Fibroblast of lung (primary cell): ENCODE results near the gene OR2S2. TPM values are rescaled to one million over a fixed set of nuclear protein-coding genes. Genes with fewer than 3 reads are reported as not detected.

Experiments used
- DNase-seq, 2 donors: peaks; one replicate each; pipeline versions ENCODE4 v3.0.0 to v3.0.0-alpha.2; 2010; ENCODE audit warnings: low read depth in 2 of 2
- H2AFZ ChIP-seq: 2 replicates; pipeline ENCODE4 v1.5.1; 2012; ENCODE audit warnings: low read length, control low read depth, inconsistent platforms
- H3K27ac ChIP-seq: 2 replicates; pipeline ENCODE4 v1.5.1; 2011; ENCODE audit warnings: low read length, control low read depth; ENCODE audit not compliant: insufficient read depth
- H3K27me3 ChIP-seq: 2 replicates; pipeline ENCODE4 v1.5.1; 2011; ENCODE audit warnings: mild to moderate bottlenecking, low read length; ENCODE audit not compliant: control insufficient read depth, insufficient read depth
- H3K36me3 ChIP-seq: 2 replicates; pipeline ENCODE4 v1.5.1; 2011; ENCODE audit warnings: low read length; ENCODE audit not compliant: control insufficient read depth, insufficient read depth
- H3K4me1 ChIP-seq: 2 replicates; pipeline ENCODE4 v1.5.1; 2011; ENCODE audit warnings: low read length; ENCODE audit not compliant: control insufficient read depth, insufficient read depth; ENCODE audit errors: extremely low read depth
- H3K4me2 ChIP-seq: 2 replicates; pipeline ENCODE4 v1.5.1; 2011; ENCODE audit warnings: low read length, control low read depth; ENCODE audit not compliant: insufficient read depth; ENCODE audit errors: extremely low read depth
- H3K4me3 ChIP-seq, 4 experiments: fragments of 200-600 bp in 1 of 4; sonication (generic) in 1 of 4; replicated peaks in 1 of 4; 2 replicates each; pipeline ENCODE4 v1.5.1; 2011 to 2016; ENCODE audit warnings: low read length in 4 of 4, low read depth in 3 of 4, mild to moderate bottlenecking in 3 of 4, control low read depth in 2 of 4, inconsistent platforms in 1 of 4, mixed read lengths in 1 of 4; ENCODE audit not compliant: insufficient read depth in 1 of 4; ENCODE audit errors: control extremely low read depth in 1 of 4
- H3K79me2 ChIP-seq: 2 replicates; pipeline ENCODE4 v1.5.1; 2012; ENCODE audit warnings: mild to moderate bottlenecking, low read length, inconsistent platforms; ENCODE audit not compliant: control insufficient read depth, insufficient read depth
- H3K9ac ChIP-seq: 2 replicates; pipeline ENCODE4 v1.5.1; 2011; ENCODE audit warnings: mild to moderate bottlenecking, low read length, control low read depth; ENCODE audit not compliant: insufficient read depth
- H3K9me3 ChIP-seq: 2 replicates; pipeline ENCODE4 v1.5.1; 2012; ENCODE audit warnings: low read depth, low read length; ENCODE audit not compliant: control insufficient read depth, insufficient read depth
- H4K20me1 ChIP-seq: 2 replicates; pipeline ENCODE4 v1.5.1; 2011; ENCODE audit warnings: low read length; ENCODE audit not compliant: control insufficient read depth, insufficient read depth; ENCODE audit errors: extremely low read depth
- CTCF ChIP-seq, 2 donors: IDR thresholded peaks in 1 of 2; conservative IDR thresholded peaks in 1 of 2; 1 replicate in 1 of 2; 2 replicates in 1 of 2; pipeline ENCODE4 v1.5.1; 2011 to 2012; ENCODE audit warnings: low read length in 2 of 2, control low read depth in 1 of 2, inconsistent platforms in 1 of 2, low read depth in 1 of 2, mild to moderate bottlenecking in 1 of 2
- EZH2 ChIP-seq: IDR thresholded peaks from 2 replicates; pipeline ENCODE4 v1.5.1; 2012; ENCODE audit warnings: low read length, control low read depth, mild to moderate bottlenecking; ENCODE audit errors: missing control alignments
- polyA plus RNA-seq, 2 donors: library from polyadenylated mRNA; depleted of rRNA in 1 of 2; stranded (reverse) in 1 of 2; unstranded in 1 of 2; fragments of >200 nt; gene quantifications; 2 replicates each; pipeline ENCODE4 v1.2.1, GENCODE V29; 2011 to 2012; ENCODE audit warnings: missing spikeins in 1 of 2
- total RNA-seq: library from RNA; depleted of rRNA; stranded (reverse); fragments of >200 nt; gene quantifications from 2 replicates; pipeline ENCODE4 v1.2.1, GENCODE V29; 2014

The OR2S2 gene
- total and polyA plus RNA-seq, 2 donors (not counting 1 experiment from before 2014, with no cell fraction given) = 0.17 to 0.18 TPM

DNA sequence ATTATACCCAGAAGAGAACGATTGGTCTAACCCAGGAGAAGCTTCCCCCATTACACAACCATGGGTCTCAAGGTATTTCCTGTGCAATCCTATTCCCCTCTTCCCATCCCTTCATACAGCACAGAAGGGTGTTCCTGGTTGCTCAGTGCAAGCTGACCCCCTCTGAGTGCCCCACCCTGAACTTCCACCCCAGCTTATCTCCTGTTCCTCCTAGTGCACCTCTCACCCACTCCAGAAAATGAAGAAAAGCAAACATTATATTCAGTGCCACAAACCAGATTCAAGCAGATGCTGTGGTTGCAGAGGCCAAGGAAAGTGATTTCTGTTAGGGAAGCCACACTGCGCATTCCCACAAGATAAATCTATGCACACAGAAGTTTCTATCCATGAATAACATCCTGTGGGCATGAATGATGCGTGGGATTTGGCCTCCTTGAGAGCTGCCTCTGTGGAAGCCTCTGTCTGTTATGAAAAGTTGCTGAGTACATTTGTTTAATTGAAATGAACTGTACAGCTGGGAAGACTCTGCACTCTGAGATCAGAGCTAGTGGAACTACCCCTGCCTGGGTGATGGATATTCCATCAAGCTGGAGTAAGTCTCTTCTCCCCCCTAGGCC lies 2.2 kb upstream of the OR2S2 start:
- TF ChIP-seq EZH2 (no peak), CTCF (conservative IDR thresholded peaks at IDR 0.05 in 1 of 2, IDR thresholded peaks at IDR 0.05 in 1 of 2; ENCODE audit: low read depth in 1 of 2, low read length in 2 of 2) (no peak)
- H4K20me1 ChIP-seq = no peaks in the 10 kb centered on the region
- H3K27ac ChIP-seq = no peak overlapping the region
- H3K36me3 ChIP-seq = no peaks in the 10 kb centered on the region
- no peak overlapping the region for H2AFZ ChIP-seq
- DNase-seq = peak; percentile 34 to 91
- H3K9me3 ChIP-seq = no peaks in the 10 kb centered on the region
- H3K9ac ChIP-seq = no peak overlapping the region
- no peaks in the 10 kb centered on the region for H3K79me2 ChIP-seq
- H3K4me3 ChIP-seq = no peak overlapping the region
- H3K4me2 ChIP-seq = no peak overlapping the region
- H3K4me1 ChIP-seq = no peaks in the 10 kb centered on the region
- H3K27me3 ChIP-seq = no peaks in the 10 kb centered on the region

GRCh38 chr9:35956651-35957050 lies 1.3 kb downstream of the OR2S2 start:
- Histone ChIP-seq H3K4me2 (no peak overlapping the region), H3K36me3 (no peaks in the 10 kb centered on the region), H4K20me1 (no peaks in the 10 kb centered on the region), H3K9ac (no peak overlapping the region), H2AFZ (no peak overlapping the region), H3K79me2 (no peaks in the 10 kb centered on the region), H3K27ac (no peak overlapping the region), H3K4me1 (no peaks in the 10 kb centered on the region), H3K27me3 (no peaks in the 10 kb centered on the region), H3K9me3 (no peaks in the 10 kb centered on the region), H3K4me3 (no peak overlapping the region)
- DNase-seq = no peak
- TF ChIP-seq EZH2 (no peak), CTCF (conservative IDR thresholded peaks at IDR 0.05 in 1 of 2, IDR thresholded peaks at IDR 0.05 in 1 of 2; ENCODE audit: low read depth in 1 of 2, low read length in 2 of 2) (no peak)

DNA sequence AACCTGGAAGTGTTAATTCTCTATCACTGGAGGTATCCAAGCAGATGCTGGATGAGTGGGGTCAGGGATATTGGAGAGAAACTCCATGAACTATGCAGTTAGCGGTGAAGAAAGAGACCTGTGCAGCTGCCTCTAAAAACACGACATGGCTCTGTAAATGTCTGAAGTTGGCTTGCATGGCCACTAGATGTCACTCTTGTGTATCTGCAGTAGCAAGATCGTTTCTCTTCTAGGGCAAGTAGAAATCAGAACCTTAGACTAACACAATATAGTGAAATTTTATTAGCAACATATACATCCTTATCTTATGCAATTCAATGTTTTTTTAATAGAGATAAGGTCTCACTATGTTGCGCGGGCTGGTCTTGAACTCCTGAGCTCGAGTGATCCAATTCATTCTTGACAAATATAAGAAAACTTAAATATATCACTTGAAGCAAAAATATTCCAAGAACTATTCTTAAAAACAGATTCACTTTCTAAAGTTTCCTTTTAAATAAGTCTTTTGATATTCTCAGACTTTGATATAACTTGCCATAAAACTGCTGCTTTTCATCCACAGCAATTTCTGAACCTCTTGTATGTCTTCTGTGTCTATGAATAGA lies 2.9 kb downstream of the OR2S2 start:
- H3K36me3 ChIP-seq = no peaks in the 10 kb centered on the region
- no peaks in the 10 kb centered on the region for H3K79me2 ChIP-seq
- TF ChIP-seq EZH2 (no peak), CTCF (conservative IDR thresholded peaks at IDR 0.05 in 1 of 2, IDR thresholded peaks at IDR 0.05 in 1 of 2; ENCODE audit: low read depth in 1 of 2, low read length in 2 of 2) (peak; percentile 81 to 91)
- H2AFZ ChIP-seq = peak overlapping the region; percentile 77
- H4K20me1 ChIP-seq = no peaks in the 10 kb centered on the region
- no peaks in the 10 kb centered on the region for H3K4me1 ChIP-seq
- peak overlapping the region; percentile 41 for H3K4me2 ChIP-seq
- no peak overlapping the region for H3K9ac ChIP-seq
- no peaks in the 10 kb centered on the region for H3K9me3 ChIP-seq
- peak; percentile 74 to 91 for DNase-seq
- no peaks in the 10 kb centered on the region for H3K27me3 ChIP-seq
- H3K27ac ChIP-seq = no peak overlapping the region
- no peak overlapping the region for H3K4me3 ChIP-seq
